HepG2 (cell line): ENCODE results near the gene ANO1. TPM values are rescaled to one million over a fixed set of nuclear protein-coding genes. Genes with fewer than 3 reads are reported as not detected.

Experiments
- ATAC-seq: fragments of 200-7000 bp; cut with Tn5 transposase; 3 replicates; pipeline ENCODE4 v1.9.1; 2020; ENCODE audit warnings: mild to moderate bottlenecking, moderate library complexity
- BruUV-seq: library from RNA; stranded (reverse); fragments of 400-500 nt; replicated peaks from 2 replicates; lab custom pipeline; 2021; lab: Mats Ljungman, UMichigan
- CTCF ChIA-PET: fragments of 300-600 bp; formaldehyde crosslinking; extraction: SDS; loops from one replicate; lab custom pipeline; 2021; ENCODE audit warnings: low total read pairs, inconsistent platforms, low intra/inter-chr PET ratio; lab: Yijun Ruan, JAX
- POLR2A ChIA-PET: fragments of 350-600 bp; sonication (Branson Sonifier 250); formaldehyde crosslinking; loops from one replicate; lab custom pipeline; 2020; ENCODE audit warnings: antibody characterized with exemption, inconsistent platforms; lab: Yijun Ruan, JAX
- DNase-seq: peaks from one replicate; pipeline ENCODE4 v3.0.0-alpha.2; 2015; ENCODE audit warnings: low spot score
- FAIRE-seq: peaks from 3 replicates; lab custom pipeline; 2011; peaks lifted over from hg19 to GRCh38; lab: Jason Lieb, UNC
- H2AFZ ChIP-seq: one replicate; pipeline ENCODE4 v1.6.1; 2011; ENCODE audit warnings: low read length, inconsistent platforms
- H3K27ac ChIP-seq: fragments of 300-600 bp; 3 replicates; pipeline ENCODE4 v1.8.0; 2011; ENCODE audit warnings: mixed run types, mild to moderate bottlenecking, mixed read lengths, low read length, inconsistent platforms; ENCODE audit not compliant: insufficient read depth; ENCODE audit errors: extremely low read length
- H3K27me3 ChIP-seq, 2 experiments: fragments of 200-600 bp in 1 of 2; 2 replicates in 1 of 2; 3 replicates in 1 of 2; pipeline versions ENCODE4 v1.6.0 to v1.8.0; 2011; ENCODE audit warnings: low read length in 2 of 2, mild to moderate bottlenecking in 2 of 2, moderate library complexity in 2 of 2, inconsistent platforms in 1 of 2; ENCODE audit not compliant: insufficient read depth in 2 of 2, control insufficient read depth in 1 of 2
- H3K36me3 ChIP-seq, 2 experiments: fragments of 200-600 bp in 1 of 2; replicated peaks in 1 of 2; 2 replicates in 1 of 2; 3 replicates in 1 of 2; pipeline versions ENCODE4 v1.5.1 to v1.8.0; 2011; ENCODE audit warnings: low read length in 2 of 2, inconsistent platforms in 1 of 2; ENCODE audit not compliant: insufficient read depth in 2 of 2, control insufficient read depth in 1 of 2
- H3K4me1 ChIP-seq: 2 replicates; pipeline ENCODE4 v1.5.1; 2012; ENCODE audit warnings: low read length, inconsistent platforms; ENCODE audit not compliant: insufficient read depth
- H3K4me2 ChIP-seq: 2 replicates; pipeline ENCODE4 v1.6.0; 2011; ENCODE audit warnings: low read depth, low read length, inconsistent platforms
- H3K4me3 ChIP-seq, 3 experiments: fragments of 200-600 bp in 1 of 3; sonication (generic), shearing (Covaris generic) in 1 of 3; replicated peaks in 1 of 3; 2 replicates each; pipeline ENCODE4 v1.5.1; 2011 to 2016; ENCODE audit warnings: low read length in 3 of 3, inconsistent platforms in 2 of 3, low read depth in 2 of 3, mild to moderate bottlenecking in 2 of 3, control low read depth in 1 of 3, mixed read lengths in 1 of 3; ENCODE audit not compliant: insufficient read depth in 1 of 3
- H3K79me2 ChIP-seq: one replicate; pipeline ENCODE4 v1.6.1; 2011; ENCODE audit warnings: low read length, inconsistent platforms; ENCODE audit not compliant: insufficient read depth
- H3K9ac ChIP-seq: 2 replicates; pipeline ENCODE4 v1.6.0; 2011; ENCODE audit warnings: mild to moderate bottlenecking, low read depth, low read length, inconsistent platforms; ENCODE audit not compliant: insufficient read depth
- H3K9me3 ChIP-seq: 2 replicates; pipeline ENCODE4 v1.5.1; 2012; ENCODE audit warnings: mild to moderate bottlenecking, low read length
- H4K20me1 ChIP-seq: 2 replicates; pipeline ENCODE4 v1.6.0; 2011; ENCODE audit warnings: inconsistent platforms, mild to moderate bottlenecking, low read length, moderate library complexity; ENCODE audit not compliant: insufficient read depth
- CAMTA2 ChIP-seq: sonication (generic); formaldehyde crosslinking; IDR thresholded peaks from 2 replicates; pipeline ENCODE4 v1.4.0; 2020; ENCODE audit warnings: mild to moderate bottlenecking, missing genetic modification reagents, borderline replicate concordance
- KLF11 ChIP-seq: IDR thresholded peaks from 2 replicates; pipeline ENCODE4 v1.6.1; 2016; ENCODE audit warnings: missing compliant biosample characterization
- MYNN ChIP-seq: sonication (generic); formaldehyde crosslinking; IDR thresholded peaks from 2 replicates; pipeline ENCODE4 v1.4.0; 2020; ENCODE audit warnings: mild to moderate bottlenecking, low read depth, missing genetic modification reagents
- ZNF33B ChIP-seq: sonication (generic); formaldehyde crosslinking; IDR thresholded peaks from 2 replicates; pipeline ENCODE4 v1.5.1; 2020; ENCODE audit warnings: mild to moderate bottlenecking, missing genetic modification reagents
- ZNF598 ChIP-seq: sonication (generic); formaldehyde crosslinking; IDR thresholded peaks from 2 replicates; pipeline ENCODE4 v1.5.1; 2020; ENCODE audit warnings: mild to moderate bottlenecking, missing genetic modification reagents, borderline replicate concordance
- WGBS: methylation state at CpG from one replicate; pipeline ENCODE4 v1.1.6; 2017; ENCODE audit warnings: low lambda C conversion rate; 5-methylcytosine and 5-hydroxymethylcytosine counted together
- in situ Hi-C: cut with HindIII; loops from 2 replicates; pipeline ENCODE4 v1.10.0; 2017; ENCODE audit warnings: low pct_unique_long_range_greater_than_20kb; ENCODE audit not compliant: extremely low pct_ligation_motif_present
- intact Hi-C: fragments of 100-400 bp; cut with micrococcal nuclease; formaldehyde crosslinking; loops from one replicate; pipeline ENCODE4 v1.10.0; 2022; ENCODE audit not compliant: unreplicated experiment
- polyA plus RNA-seq, 8 experiments: library from polyadenylated mRNA; depleted of rRNA in 3 of 8; stranded (reverse) in 7 of 8; unstranded in 1 of 8; fragments of >200 nt; fragmentation: Illumina TruSeq in 4 of 8; extraction: Trizol in 4 of 8; gene quantifications; 2 replicates each; pipeline versions ENCODE4 v1.2.1 to v1.2.3, GENCODE V29; 2011 to 2016; ENCODE audit warnings: low read depth in 4 of 8, missing spikeins in 1 of 8, mixed read lengths in 1 of 8; ENCODE audit not compliant: insufficient read depth in 1 of 8
- total RNA-seq, 5 experiments: library from RNA; depleted of rRNA; stranded (reverse); fragments of >200 nt; fragmentation: Illumina TruSeq; extraction: Trizol; gene quantifications; 2 replicates each; pipeline ENCODE4 v1.2.3, GENCODE V29; 2016; ENCODE audit warnings: low read depth in 1 of 5
- TF ChIP-seq, protein P1 (sequence below): sonication (generic); formaldehyde crosslinking; IDR thresholded peaks from 2 replicates; pipeline ENCODE4 v1.9.0; 2022; ENCODE audit warnings: missing genetic modification reagents, mild to moderate bottlenecking, borderline replicate concordance
- TF ChIP-seq, protein P2 (sequence below), 2 experiments: fragments of 450-650 bp in 1 of 2; sonication (generic) in 1 of 2; formaldehyde crosslinking in 1 of 2; IDR thresholded peaks; 2 replicates each; pipeline versions ENCODE4 v1.6.1 to v1.8.0; 2016 to 2022; ENCODE audit warnings: antibody characterized with exemption in 1 of 2, mild to moderate bottlenecking in 1 of 2, missing genetic modification reagents in 1 of 2

The ANO1 gene
- total and polyA plus RNA-seq, 2 of the 13 experiments (the other 11 are each of a cell fraction or from before 2014, with no cell fraction given), result not detected

DNA sequence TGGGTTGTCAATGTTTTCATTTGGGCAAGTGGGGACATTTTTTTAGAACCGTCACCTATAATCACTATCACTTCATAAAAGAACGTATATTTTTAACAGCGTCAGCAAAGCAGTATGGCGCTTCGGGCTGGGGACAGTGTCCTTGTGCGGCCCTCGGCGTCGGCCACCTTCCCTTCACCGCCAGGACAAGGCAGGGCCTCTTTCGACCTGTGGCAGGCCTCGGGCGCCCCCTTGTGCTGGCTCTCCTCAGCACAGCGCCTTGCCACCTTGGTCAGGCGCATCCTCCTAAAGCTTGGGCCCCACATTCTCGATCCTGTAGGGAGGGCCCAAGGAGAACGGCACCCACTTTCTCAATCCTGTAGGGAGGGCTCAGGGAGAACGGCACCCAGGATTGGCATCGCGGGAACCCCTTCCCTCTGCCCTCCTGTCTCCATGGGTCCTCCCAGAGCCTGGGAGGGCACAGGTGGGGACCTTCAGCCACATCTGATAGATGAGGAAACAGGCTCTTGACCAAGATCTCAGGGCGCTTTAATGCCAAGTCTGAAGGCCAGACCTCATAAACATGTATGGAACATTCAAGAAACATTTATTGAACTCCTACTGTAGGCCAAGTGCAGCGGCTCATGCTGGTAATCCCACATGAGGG lies 113.5 kb downstream of the ANO1 start:
- POLR2A ChIA-PET, result no interaction called here
- in situ Hi-C loops, result loop anchor here (5.0 to 10.0 kb wide), 2 partner anchors 279 to 477 kb away; no protein-coding TSS in a partner anchor
- TF ChIP-seq, protein P1, sequence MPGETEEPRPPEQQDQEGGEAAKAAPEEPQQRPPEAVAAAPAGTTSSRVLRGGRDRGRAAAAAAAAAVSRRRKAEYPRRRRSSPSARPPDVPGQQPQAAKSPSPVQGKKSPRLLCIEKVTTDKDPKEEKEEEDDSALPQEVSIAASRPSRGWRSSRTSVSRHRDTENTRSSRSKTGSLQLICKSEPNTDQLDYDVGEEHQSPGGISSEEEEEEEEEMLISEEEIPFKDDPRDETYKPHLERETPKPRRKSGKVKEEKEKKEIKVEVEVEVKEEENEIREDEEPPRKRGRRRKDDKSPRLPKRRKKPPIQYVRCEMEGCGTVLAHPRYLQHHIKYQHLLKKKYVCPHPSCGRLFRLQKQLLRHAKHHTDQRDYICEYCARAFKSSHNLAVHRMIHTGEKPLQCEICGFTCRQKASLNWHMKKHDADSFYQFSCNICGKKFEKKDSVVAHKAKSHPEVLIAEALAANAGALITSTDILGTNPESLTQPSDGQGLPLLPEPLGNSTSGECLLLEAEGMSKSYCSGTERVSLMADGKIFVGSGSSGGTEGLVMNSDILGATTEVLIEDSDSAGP (CRISPR knock-in tag), result peak; percentile 49
- TF ChIP-seq ZNF598, result peak; percentile 44; the same call in 1 of the 2 replicates
- TF ChIP-seq CAMTA2, result no peak
- TF ChIP-seq, protein P2, sequence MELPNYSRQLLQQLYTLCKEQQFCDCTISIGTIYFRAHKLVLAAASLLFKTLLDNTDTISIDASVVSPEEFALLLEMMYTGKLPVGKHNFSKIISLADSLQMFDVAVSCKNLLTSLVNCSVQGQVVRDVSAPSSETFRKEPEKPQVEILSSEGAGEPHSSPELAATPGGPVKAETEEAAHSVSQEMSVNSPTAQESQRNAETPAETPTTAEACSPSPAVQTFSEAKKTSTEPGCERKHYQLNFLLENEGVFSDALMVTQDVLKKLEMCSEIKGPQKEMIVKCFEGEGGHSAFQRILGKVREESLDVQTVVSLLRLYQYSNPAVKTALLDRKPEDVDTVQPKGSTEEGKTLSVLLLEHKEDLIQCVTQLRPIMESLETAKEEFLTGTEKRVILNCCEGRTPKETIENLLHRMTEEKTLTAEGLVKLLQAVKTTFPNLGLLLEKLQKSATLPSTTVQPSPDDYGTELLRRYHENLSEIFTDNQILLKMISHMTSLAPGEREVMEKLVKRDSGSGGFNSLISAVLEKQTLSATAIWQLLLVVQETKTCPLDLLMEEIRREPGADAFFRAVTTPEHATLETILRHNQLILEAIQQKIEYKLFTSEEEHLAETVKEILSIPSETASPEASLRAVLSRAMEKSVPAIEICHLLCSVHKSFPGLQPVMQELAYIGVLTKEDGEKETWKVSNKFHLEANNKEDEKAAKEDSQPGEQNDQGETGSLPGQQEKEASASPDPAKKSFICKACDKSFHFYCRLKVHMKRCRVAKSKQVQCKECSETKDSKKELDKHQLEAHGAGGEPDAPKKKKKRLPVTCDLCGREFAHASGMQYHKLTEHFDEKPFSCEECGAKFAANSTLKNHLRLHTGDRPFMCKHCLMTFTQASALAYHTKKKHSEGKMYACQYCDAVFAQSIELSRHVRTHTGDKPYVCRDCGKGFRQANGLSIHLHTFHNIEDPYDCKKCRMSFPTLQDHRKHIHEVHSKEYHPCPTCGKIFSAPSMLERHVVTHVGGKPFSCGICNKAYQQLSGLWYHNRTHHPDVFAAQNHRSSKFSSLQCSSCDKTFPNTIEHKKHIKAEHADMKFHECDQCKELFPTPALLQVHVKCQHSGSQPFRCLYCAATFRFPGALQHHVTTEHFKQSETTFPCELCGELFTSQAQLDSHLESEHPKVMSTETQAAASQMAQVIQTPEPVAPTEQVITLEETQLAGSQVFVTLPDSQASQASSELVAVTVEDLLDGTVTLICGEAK (IDR thresholded peaks at IDR 0.05), result no peak
- TF ChIP-seq, protein P2 (CRISPR knock-in tag; IDR thresholded peaks at IDR 0.05), result no peak
- no peak for TF ChIP-seq KLF11 (CRISPR knock-in tag)
- TF ChIP-seq MYNN, result no peak
- no peak for TF ChIP-seq ZNF33B (CRISPR knock-in tag)

More for the DNA sequence above, 113.5 kb downstream of the ANO1 start:
- no TSS peak for BruUV-seq
- 3% methylated on average over 13 of the region's 22 CpGs for WGBS
- Histone ChIP-seq H3K4me2 (no peak overlapping the region), H3K4me3 (no peak overlapping the region), H3K9me3 (no peaks in the 10 kb centered on the region), H3K79me2 (no peaks in the 10 kb centered on the region), H3K9ac (no peak overlapping the region), H4K20me1 (no peaks in the 10 kb centered on the region; the same call in 1 of the 2 replicates), H3K27ac (no peak overlapping the region), H2AFZ (no peak overlapping the region), H3K4me1 (no peaks in the 10 kb centered on the region), H3K27me3 (peaks cover 10 to 25% of the 10 kb centered on the region in 2 experiments; a peak in 3 of 5 replicates), H3K36me3 (no peaks in the 10 kb centered on the region)
- peak; percentile 95 for ATAC-seq
- intact Hi-C loops, result loop anchor here (1.0 kb wide), 3 partner anchors 248 to 281 kb away; no protein-coding TSS in a partner anchor
- CTCF ChIA-PET, result interaction anchor here (0.7 to 2.9 kb wide), 4 partner anchors 248 to 281 kb away, joined by 4 to 22 read pairs (median 10); no protein-coding TSS in a partner anchor
- no peak for FAIRE-seq
- peak; percentile 52 for DNase-seq
